Mesothelial cell of epicardium (in vitro differentiated cells): ENCODE results near the gene LMNTD1. TPM values are rescaled to one million over a fixed set of nuclear protein-coding genes. Genes with fewer than 3 reads are reported as not detected.
"Not testable (repeated sequence)": the region's sequence is repeated elsewhere in the genome, so short reads cannot be mapped to it uniquely, and the experiment has no call there.

ENCODE experiments used
- DNase-seq, 2 experiments: peaks; one replicate each; pipeline ENCODE4 v3.0.0; 2021; ENCODE audit warnings: low spot score in 2 of 2; ENCODE audit not compliant: unreplicated experiment in 2 of 2
- H3K27ac Mint-ChIP-seq: 2 replicates; pipeline ENCODE4 v1.8.0; 2021; ENCODE audit warnings: mixed read lengths
- H3K27me3 Mint-ChIP-seq: 2 replicates; pipeline ENCODE4 v1.8.0; 2021; ENCODE audit warnings: low read depth, mixed read lengths
- H3K36me3 Mint-ChIP-seq: 2 replicates; pipeline ENCODE4 v1.8.0; 2021; ENCODE audit warnings: mixed read lengths
- H3K4me1 Mint-ChIP-seq: 2 replicates; pipeline ENCODE4 v1.8.0; 2021; ENCODE audit warnings: mixed read lengths
- H3K4me3 Mint-ChIP-seq: 2 replicates; pipeline ENCODE4 v1.8.0; 2021; ENCODE audit warnings: mild to moderate bottlenecking, moderate library complexity, mixed read lengths
- H3K9me3 Mint-ChIP-seq: 2 replicates; pipeline ENCODE4 v1.8.0; 2021; ENCODE audit warnings: mixed read lengths
- total RNA-seq: library from RNA; stranded (reverse); gene quantifications from 3 replicates; pipeline ENCODE4 v1.2.1, GENCODE V29; 2021
- TF ChIP-seq, protein P1 (sequence below): fragments of 200-600 bp; sonication (generic); IDR thresholded peaks from one replicate; pipeline ENCODE4 v1.5.0; 2021; ENCODE audit warnings: antibody characterized with exemption; ENCODE audit not compliant: unreplicated experiment

Gene LMNTD1
- total RNA-seq, 1 donor from 2014 or later, result not detected

DNA sequence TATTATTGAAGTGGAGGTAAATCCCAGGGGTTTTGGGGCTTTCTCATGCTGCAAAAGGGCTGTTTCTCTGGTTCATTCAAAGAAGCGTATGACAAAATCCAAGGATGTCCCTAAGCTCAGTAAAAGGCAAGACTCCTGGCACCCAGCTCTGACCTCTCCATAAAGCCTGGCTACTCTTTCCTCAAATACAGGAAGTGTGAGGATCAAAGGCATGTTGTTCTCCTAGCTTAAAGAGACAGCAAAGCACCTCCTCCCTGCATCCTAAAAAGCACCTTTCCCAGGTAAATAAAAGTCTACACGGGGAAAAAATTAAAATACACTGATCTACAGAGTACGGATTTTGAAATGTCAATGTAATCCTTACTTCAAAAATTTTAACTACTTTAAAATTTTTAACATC, 118.6 kb downstream of the LMNTD1 start:
- Mint-ChIP-seq H3K9me3 (peaks cover 16% of the 10 kb centered on the region), H3K4me3 (no peak overlapping the region), H3K4me1 (peaks cover 36% of the 10 kb centered on the region), H3K27me3 (no peaks in the 10 kb centered on the region), H3K27ac (no peak overlapping the region), H3K36me3 (peaks cover 1% of the 10 kb centered on the region)
- TF ChIP-seq, protein P1, sequence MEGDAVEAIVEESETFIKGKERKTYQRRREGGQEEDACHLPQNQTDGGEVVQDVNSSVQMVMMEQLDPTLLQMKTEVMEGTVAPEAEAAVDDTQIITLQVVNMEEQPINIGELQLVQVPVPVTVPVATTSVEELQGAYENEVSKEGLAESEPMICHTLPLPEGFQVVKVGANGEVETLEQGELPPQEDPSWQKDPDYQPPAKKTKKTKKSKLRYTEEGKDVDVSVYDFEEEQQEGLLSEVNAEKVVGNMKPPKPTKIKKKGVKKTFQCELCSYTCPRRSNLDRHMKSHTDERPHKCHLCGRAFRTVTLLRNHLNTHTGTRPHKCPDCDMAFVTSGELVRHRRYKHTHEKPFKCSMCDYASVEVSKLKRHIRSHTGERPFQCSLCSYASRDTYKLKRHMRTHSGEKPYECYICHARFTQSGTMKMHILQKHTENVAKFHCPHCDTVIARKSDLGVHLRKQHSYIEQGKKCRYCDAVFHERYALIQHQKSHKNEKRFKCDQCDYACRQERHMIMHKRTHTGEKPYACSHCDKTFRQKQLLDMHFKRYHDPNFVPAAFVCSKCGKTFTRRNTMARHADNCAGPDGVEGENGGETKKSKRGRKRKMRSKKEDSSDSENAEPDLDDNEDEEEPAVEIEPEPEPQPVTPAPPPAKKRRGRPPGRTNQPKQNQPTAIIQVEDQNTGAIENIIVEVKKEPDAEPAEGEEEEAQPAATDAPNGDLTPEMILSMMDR, result no peak
- no peak for DNase-seq

DNA sequence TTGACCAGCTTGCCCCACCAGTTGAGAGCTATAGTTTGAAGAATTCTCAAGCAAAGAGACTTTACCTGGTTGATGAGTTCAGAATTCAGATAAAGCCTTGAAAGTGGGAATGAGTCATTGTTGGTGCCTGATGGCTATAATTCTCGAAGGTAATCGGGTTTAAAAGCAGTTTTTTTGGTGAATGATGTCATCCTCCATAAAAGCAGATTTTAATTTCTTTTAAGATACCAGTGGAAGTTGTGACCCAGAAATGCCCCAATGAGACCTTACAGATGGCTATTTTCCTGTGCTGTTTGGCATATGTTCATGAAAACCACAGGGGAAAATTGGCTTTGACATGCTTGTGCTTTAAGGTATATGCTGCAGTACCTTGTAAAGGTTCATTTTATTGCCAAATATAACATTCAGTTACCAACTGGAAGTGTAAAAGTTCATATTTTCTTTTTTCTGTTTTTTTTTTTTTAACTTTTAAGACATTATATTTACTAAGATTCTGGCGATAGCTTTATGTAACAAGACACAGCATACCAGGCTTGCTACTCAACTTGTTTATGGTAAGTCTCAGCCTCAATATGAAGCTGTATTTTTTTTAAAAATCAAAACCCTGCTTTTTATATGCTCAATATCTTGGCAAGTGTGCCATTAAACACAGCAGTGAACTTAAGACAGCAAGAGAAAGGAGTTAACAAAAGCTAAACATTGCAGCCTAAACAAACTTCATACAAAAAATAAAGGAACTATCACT, 119.3 kb downstream of the LMNTD1 start:
- DNase-seq, result no peak
- H3K27ac Mint-ChIP-seq, result peak overlapping the region; percentile 61

DNA sequence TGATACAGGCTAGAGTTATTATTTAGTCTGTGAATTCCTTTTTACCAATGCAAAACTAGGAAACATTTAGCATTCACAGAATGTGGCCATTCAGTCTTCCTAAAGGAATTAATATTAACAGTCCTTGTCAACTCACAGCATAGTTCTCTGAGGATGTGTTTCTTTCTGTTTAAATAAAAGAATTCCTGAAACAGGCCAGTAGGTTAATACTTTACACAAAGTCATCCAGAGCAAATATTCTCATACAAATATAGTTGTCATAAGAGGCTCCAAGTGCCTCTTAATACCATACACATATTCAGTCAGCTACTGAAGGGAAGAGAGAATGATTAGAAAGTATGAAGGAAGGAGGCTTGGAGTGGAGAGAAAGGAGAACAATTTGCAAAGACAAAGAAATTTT, 120.1 kb downstream of the LMNTD1 start:
- Mint-ChIP-seq H3K36me3 (peaks cover 1% of the 10 kb centered on the region), H3K27ac (no peak overlapping the region), H3K4me1 (peaks cover 36% of the 10 kb centered on the region), H3K27me3 (no peaks in the 10 kb centered on the region), H3K4me3 (no peak overlapping the region), H3K9me3 (peaks cover 20% of the 10 kb centered on the region)
- TF ChIP-seq, protein P1, result no peak
- no peak for DNase-seq

More for the DNA sequence above, 119.3 kb downstream of the LMNTD1 start:
- no peak overlapping the region for H3K4me3 Mint-ChIP-seq
- peaks cover 36% of the 10 kb centered on the region for H3K4me1 Mint-ChIP-seq
- H3K36me3 Mint-ChIP-seq, result peaks cover 1% of the 10 kb centered on the region
- H3K9me3 Mint-ChIP-seq, result peaks cover 23% of the 10 kb centered on the region
- TF ChIP-seq, protein P1, result no peak
- no peaks in the 10 kb centered on the region for H3K27me3 Mint-ChIP-seq

DNA sequence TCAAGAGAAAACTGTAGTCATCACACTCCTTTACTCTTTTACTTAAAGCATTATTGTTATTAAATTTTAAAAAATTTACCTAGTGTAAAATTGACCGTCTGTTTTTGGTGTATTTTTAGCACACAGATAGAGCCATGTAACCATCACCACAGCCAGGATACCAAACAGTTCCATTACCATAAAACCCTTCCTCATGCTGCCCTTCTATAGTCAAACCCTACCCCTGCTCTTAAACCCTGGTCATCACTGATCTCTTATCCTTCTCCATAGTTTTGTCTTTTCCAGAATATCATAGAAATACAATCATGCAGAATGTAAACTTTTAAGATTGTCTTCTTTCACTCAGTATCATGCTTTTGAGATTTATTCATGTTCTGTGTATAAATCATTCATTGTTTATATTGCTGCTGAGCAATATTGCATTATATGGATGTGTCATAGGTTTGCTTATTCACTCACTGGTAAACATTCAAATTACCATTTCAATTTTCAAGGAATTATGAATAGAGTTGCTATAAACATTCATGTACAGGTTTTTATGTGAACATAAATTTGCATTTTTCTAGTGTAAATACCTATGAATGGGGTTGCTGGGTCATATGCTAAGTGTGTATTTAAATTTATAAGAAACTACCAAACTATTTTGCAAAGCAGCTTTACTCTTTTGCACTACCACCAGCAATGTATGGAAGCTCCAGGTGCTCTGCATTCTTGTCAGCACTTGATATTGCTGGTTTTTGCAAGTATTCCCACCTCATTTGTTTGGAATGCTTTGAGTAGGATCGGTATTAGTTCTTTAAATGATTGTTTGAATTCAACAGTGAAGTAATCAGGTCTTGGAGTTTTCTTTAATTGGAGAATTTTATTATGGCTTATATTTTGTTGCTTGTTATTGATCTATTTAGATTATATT, 125.5 kb downstream of the LMNTD1 start:
- no peak overlapping the region for H3K27ac Mint-ChIP-seq
- H3K4me1 Mint-ChIP-seq, result no peaks in the 10 kb centered on the region
- peaks cover 1% of the 10 kb centered on the region for H3K36me3 Mint-ChIP-seq
- no peaks in the 10 kb centered on the region for H3K27me3 Mint-ChIP-seq
- TF ChIP-seq, protein P1, result no peak
- H3K9me3 Mint-ChIP-seq, result peaks cover 20% of the 10 kb centered on the region
- DNase-seq, result no peak
- no peak overlapping the region for H3K4me3 Mint-ChIP-seq

DNA sequence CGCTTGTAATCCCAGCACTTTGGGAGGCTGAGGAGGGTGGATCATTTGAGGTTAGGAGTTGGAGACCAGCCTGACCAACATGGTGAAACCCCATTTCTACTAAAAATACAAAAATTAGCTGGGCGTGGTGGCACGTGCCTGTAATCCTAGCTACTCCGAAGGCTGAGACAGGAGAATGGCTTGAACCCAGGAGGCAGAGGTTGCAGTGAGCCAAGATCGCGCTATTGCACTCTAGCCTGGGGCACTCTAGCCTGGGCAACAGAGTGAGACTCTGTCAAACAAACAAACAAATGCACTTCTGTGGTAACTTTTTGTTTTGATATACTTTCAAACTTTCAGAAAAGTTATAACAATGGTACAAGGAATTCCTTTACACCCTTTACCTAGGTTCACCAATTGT, 126.3 kb downstream of the LMNTD1 start:
- H3K27ac Mint-ChIP-seq, H3K36me3 Mint-ChIP-seq, H3K4me1 Mint-ChIP-seq, H3K27me3 Mint-ChIP-seq, DNase-seq, H3K4me3 Mint-ChIP-seq: not testable (repeated sequence)
- H3K9me3 Mint-ChIP-seq, result peaks cover 20% of the 10 kb centered on the region
